ENCODE data around the gene UGT3A1. TPM values are rescaled to one million over a fixed set of nuclear protein-coding genes. Genes with fewer than 3 reads are reported as not detected.

Gene UGT3A1
- total and polyA plus RNA-seq, 2 of the 13 experiments (the other 11 are each of a cell fraction or from before 2014, with no cell fraction given): not detected

- TF ChIP-seq ZNF687 (CRISPR knock-in tag; IDR thresholded peaks at IDR 0.05) (peak; percentile 28; the same call in 1 of the 2 replicates), ZNF484 (CRISPR knock-in tag; IDR thresholded peaks at IDR 0.05; ENCODE audit: borderline replicate concordance, low read depth) (no peak), STAG1 (CRISPR knock-in tag; IDR thresholded peaks at IDR 0.05) (peak; percentile 79), ZNF556 (CRISPR knock-in tag; IDR thresholded peaks at IDR 0.05; ENCODE audit: borderline replicate concordance) (no peak), ATM (IDR thresholded peaks at IDR 0.05; ENCODE audit: borderline replicate concordance) (no peak), RAD21 (CRISPR knock-in tag; IDR thresholded peaks at IDR 0.05) (peak; percentile 41; the same call in 1 of the 2 replicates), FOXO4 (CRISPR knock-in tag; conservative IDR thresholded peaks at IDR 0.05) (no peak), JUNB (CRISPR knock-in tag; IDR thresholded peaks at IDR 0.05; ENCODE audit: borderline replicate concordance) (no peak), TOE1 (CRISPR knock-in tag; IDR thresholded peaks at IDR 0.05) (no peak), HOXA5 (CRISPR knock-in tag; IDR thresholded peaks at IDR 0.05) (no peak), GABPB1 (CRISPR knock-in tag; IDR thresholded peaks at IDR 0.05) (0 out of 2 replicates have a peak, but pooled peaks have one; percentile 12), MYC (CRISPR knock-in tag; IDR thresholded peaks at IDR 0.05; ENCODE audit: borderline replicate concordance) (peak; percentile 62; the same call in 1 of the 2 replicates), ZNF230 (CRISPR knock-in tag; IDR thresholded peaks at IDR 0.05) (no peak), ZNF468 (CRISPR knock-in tag; IDR thresholded peaks at IDR 0.05) (no peak), TEAD3 (CRISPR knock-in tag; optimal IDR thresholded peaks at IDR 0.05; ENCODE audit: borderline replicate concordance) (peak; percentile 32), MNT (IDR thresholded peaks at IDR 0.05) (peak; percentile 82), HNRNPLL (IDR thresholded peaks at IDR 0.05; ENCODE audit: low read depth, low read length, poor library complexity, severe bottlenecking) (peak; percentile 88), SMC3 (IDR thresholded peaks at IDR 0.05; ENCODE audit: low read length) (0 out of 2 replicates have a peak, but pooled peaks have one; percentile 17), NAIF1 (CRISPR knock-in tag; IDR thresholded peaks at IDR 0.05; ENCODE audit: borderline replicate concordance) (no peak), ZNF660 (CRISPR knock-in tag; IDR thresholded peaks at IDR 0.05; ENCODE audit: borderline replicate concordance, low read depth) (no peak), E2F1 (CRISPR knock-in tag; IDR thresholded peaks at IDR 0.05) (no peak)
Measured at GRCh38 chr5:35924950-35925722, 66.1 kb downstream of the UGT3A1 start (continued).
